H1 (cell line): ENCODE data around the gene LEO1. TPM values are rescaled to one million over a fixed set of nuclear protein-coding genes. Genes with fewer than 3 reads are reported as not detected.

Source experiments
- KDM1A ChIP-seq: fragments of 200-600, 300-600 bp; sonication (generic); IDR thresholded peaks from 2 replicates; pipeline ENCODE4 v1.7.1; 2016; ENCODE audit warnings: mild to moderate bottlenecking, low read length, borderline replicate concordance
- KDM5A ChIP-seq: fragments of 200-600 bp; IDR thresholded peaks from 2 replicates; pipeline ENCODE4 v1.7.1; 2012; ENCODE audit warnings: mild to moderate bottlenecking, low read length, inconsistent platforms, mixed read lengths
- polyA plus RNA-seq, 7 experiments: library from polyadenylated mRNA; depleted of rRNA in 3 of 7; stranded (reverse) in 5 of 7; unstranded in 2 of 7; fragments of >200 nt in 5 of 7; fragments of 200-250 nt in 2 of 7; gene quantifications; 1 replicate in 5 of 7; 2 replicates in 1 of 7; 4 replicates in 1 of 7; pipeline versions ENCODE4 v1.2.1 to v1.2.3, GENCODE V29; 2011 to 2013; ENCODE audit warnings: missing spikeins in 2 of 7, mixed read lengths in 2 of 7
- total RNA-seq: library from RNA; stranded (reverse); fragmentation: NEBNext Ultra II Directional; extraction: Animal tissue kit (Norgen Biotek cat#: 25700); gene quantifications from 2 replicates; pipeline ENCODE4 v1.2.1, GENCODE V29; 2021

LEO1 gene
- total and polyA plus RNA-seq, 2 of the 8 experiments (the other 6 are each of a cell fraction or from before 2014, with no cell fraction given) = 1.6 to 27.4 TPM

- no peak for TF ChIP-seq KDM5A
- TF ChIP-seq KDM1A = no peak
These were observed 63.3 kb downstream of the LEO1 start (continued) for GRCh38 chr15:51908316-51908715.
